Neuron (in vitro differentiated cells): ENCODE data around the gene LTF.

Source experiments
- H2AFZ ChIP-seq: one replicate; pipeline ENCODE4 v1.6.1; 2013; ENCODE audit warnings: low read depth, mild to moderate bottlenecking, inconsistent platforms, low read length, moderate library complexity
- H3K27me3 ChIP-seq: one replicate; pipeline ENCODE4 v1.6.1; 2013; ENCODE audit warnings: low read length; ENCODE audit not compliant: insufficient read depth
- H3K36me3 ChIP-seq: one replicate; pipeline ENCODE4 v1.6.1; 2013; ENCODE audit warnings: low read length; ENCODE audit not compliant: insufficient read depth
- H3K4me1 ChIP-seq: one replicate; pipeline ENCODE4 v1.6.1; 2013; ENCODE audit warnings: low read length; ENCODE audit not compliant: insufficient read depth
- H3K4me3 ChIP-seq: 2 replicates; pipeline ENCODE4 v1.5.1; 2013; ENCODE audit warnings: mild to moderate bottlenecking, low read length, moderate library complexity
- H3K9me3 ChIP-seq: one replicate; pipeline ENCODE4 v1.6.1; 2013; ENCODE audit warnings: low read length

The LTF gene

GRCh38 chr3:46455231-46456115, 9.2 kb downstream of the LTF start:
- H3K9me3 ChIP-seq = no peaks in the 10 kb centered on the region
- H3K27me3 ChIP-seq = no peaks in the 10 kb centered on the region
- H2AFZ ChIP-seq = no peak overlapping the region
- H3K36me3 ChIP-seq = no peaks in the 10 kb centered on the region
- no peaks in the 10 kb centered on the region for H3K4me1 ChIP-seq
- H3K4me3 ChIP-seq = no peak overlapping the region

DNA sequence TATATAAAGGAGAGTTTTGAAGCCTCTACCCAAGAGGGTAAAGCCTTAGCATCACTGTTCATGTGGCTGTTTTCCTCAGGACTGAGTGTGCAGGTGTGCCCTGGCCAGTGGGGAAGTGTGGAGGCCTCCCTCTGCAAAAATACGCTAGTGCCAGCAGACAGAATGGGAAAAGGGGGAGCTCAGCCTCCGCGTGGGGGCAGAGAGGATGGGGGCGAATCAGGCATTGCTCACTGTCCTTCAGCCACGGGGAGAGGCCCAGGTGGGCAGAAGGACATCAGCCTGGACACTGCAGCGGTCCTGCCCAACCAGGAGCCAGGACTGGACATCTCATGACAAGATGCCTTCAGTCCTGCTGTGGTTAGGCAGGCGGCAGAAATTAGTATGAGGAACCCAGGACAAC, 10.1 kb downstream of the LTF start:
- H3K4me1 ChIP-seq = no peaks in the 10 kb centered on the region
- H3K36me3 ChIP-seq = no peaks in the 10 kb centered on the region
- no peaks in the 10 kb centered on the region for H3K9me3 ChIP-seq
- H3K27me3 ChIP-seq = no peaks in the 10 kb centered on the region
- H3K4me3 ChIP-seq = no peak overlapping the region
- no peak overlapping the region for H2AFZ ChIP-seq

- H3K4me3 ChIP-seq = no peak overlapping the region
- H3K4me1 ChIP-seq = no peaks in the 10 kb centered on the region
- no peaks in the 10 kb centered on the region for H3K27me3 ChIP-seq
- H2AFZ ChIP-seq = no peak overlapping the region
- no peaks in the 10 kb centered on the region for H3K9me3 ChIP-seq
- no peaks in the 10 kb centered on the region for H3K36me3 ChIP-seq
These were observed 10.5 kb downstream of the LTF start for GRCh38 chr3:46454209-46454595.

GRCh38 chr3:46453526-46454208, 11.0 kb downstream of the LTF start:
- Histone ChIP-seq H3K9me3 (no peaks in the 10 kb centered on the region), H3K4me1 (no peaks in the 10 kb centered on the region), H3K27me3 (no peaks in the 10 kb centered on the region), H3K4me3 (no peak overlapping the region), H3K36me3 (no peaks in the 10 kb centered on the region), H2AFZ (no peak overlapping the region)

- Histone ChIP-seq H3K4me3 (no peak overlapping the region), H3K36me3 (no peaks in the 10 kb centered on the region), H3K27me3 (no peaks in the 10 kb centered on the region), H3K4me1 (no peaks in the 10 kb centered on the region), H2AFZ (no peak overlapping the region), H3K9me3 (no peaks in the 10 kb centered on the region)
These were observed 14.8 kb downstream of the LTF start for GRCh38 chr3:46449755-46450552.

DNA sequence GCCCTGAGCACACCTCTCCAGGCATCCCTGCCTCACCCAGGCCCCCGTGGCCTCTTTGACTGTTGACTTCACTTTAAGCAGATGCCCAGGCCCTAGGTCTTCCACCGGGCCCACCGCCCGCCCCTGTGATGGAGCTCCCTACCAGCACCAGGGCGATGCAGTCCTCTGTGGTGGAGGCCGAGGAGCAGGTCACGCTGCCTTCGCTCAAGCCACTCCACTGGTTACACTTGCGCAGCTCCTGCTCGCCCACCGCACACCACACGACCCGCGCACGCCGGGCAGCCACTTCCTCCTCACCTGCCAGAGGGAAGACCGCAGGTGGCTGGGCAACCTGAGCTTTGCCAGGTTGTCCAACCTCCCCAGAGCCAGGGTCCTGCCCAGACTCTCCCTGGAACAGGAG, 16.0 kb downstream of the LTF start:
- Histone ChIP-seq H3K27me3 (no peaks in the 10 kb centered on the region), H2AFZ (no peak overlapping the region), H3K36me3 (no peaks in the 10 kb centered on the region), H3K4me1 (no peaks in the 10 kb centered on the region), H3K9me3 (no peaks in the 10 kb centered on the region), H3K4me3 (no peak overlapping the region)

- no peaks in the 10 kb centered on the region for H3K27me3 ChIP-seq
- H3K36me3 ChIP-seq = no peaks in the 10 kb centered on the region
- no peak overlapping the region for H3K4me3 ChIP-seq
- no peaks in the 10 kb centered on the region for H3K9me3 ChIP-seq
- no peaks in the 10 kb centered on the region for H3K4me1 ChIP-seq
- H2AFZ ChIP-seq = no peak overlapping the region
These were observed 17.3 kb downstream of the LTF start for GRCh38 chr3:46447228-46447985.

GRCh38 chr3:46442576-46443530, 21.9 kb downstream of the LTF start:
- Histone ChIP-seq H3K36me3 (no peaks in the 10 kb centered on the region), H3K4me1 (no peaks in the 10 kb centered on the region), H2AFZ (no peak overlapping the region), H3K27me3 (no peaks in the 10 kb centered on the region), H3K4me3 (no peak overlapping the region), H3K9me3 (no peaks in the 10 kb centered on the region)

- Histone ChIP-seq H3K4me1 (no peaks in the 10 kb centered on the region), H3K9me3 (no peaks in the 10 kb centered on the region), H3K4me3 (no peak overlapping the region), H3K36me3 (no peaks in the 10 kb centered on the region), H2AFZ (no peak overlapping the region), H3K27me3 (no peaks in the 10 kb centered on the region)
These were observed 24.0 kb downstream of the LTF start for GRCh38 chr3:46440531-46441294.

GRCh38 chr3:46438831-46439230, 25.9 kb downstream of the LTF start:
- Histone ChIP-seq H3K4me3 (no peak overlapping the region), H2AFZ (no peak overlapping the region), H3K36me3 (no peaks in the 10 kb centered on the region), H3K9me3 (no peaks in the 10 kb centered on the region), H3K4me1 (no peaks in the 10 kb centered on the region), H3K27me3 (no peaks in the 10 kb centered on the region)

DNA sequence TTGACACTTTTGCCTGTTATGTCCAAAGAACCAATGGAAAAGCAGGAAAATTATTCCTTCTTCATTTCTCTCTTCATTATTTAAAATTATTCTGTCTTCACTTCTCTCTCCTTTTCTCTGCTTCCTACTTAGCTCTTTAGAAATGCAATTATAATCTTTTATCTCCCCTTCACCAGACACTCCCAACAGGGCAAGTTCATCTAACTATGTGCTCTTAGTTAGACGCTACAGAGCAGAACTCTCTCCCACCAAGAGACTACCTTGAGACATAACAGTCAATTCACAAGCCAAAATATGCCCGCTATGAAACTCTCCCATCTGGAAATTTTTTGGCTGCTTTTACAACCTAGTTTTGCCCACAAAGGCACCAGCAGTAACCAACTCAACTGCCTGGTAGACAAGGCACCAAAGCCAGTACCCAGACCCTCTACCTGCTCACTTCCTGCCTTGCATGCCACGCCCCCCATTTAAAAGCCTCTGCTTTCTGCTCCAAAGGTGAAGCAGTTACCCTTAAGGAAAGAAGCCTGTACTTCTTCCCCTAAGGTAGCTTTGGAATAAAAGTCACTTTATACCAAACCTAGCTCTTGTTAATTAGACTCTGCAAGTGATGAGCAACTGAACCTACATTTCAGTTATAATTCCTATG, 29.5 kb downstream of the LTF start:
- no peaks in the 10 kb centered on the region for H3K36me3 ChIP-seq

More for the DNA sequence above, 29.5 kb downstream of the LTF start:
- Histone ChIP-seq H3K9me3 (no peaks in the 10 kb centered on the region), H3K27me3 (no peaks in the 10 kb centered on the region), H3K4me1 (no peaks in the 10 kb centered on the region), H3K4me3 (no peak overlapping the region), H2AFZ (no peak overlapping the region)
